ENCODE results near the gene OSBPL3. TPM values are rescaled to one million over a fixed set of nuclear protein-coding genes. Genes with fewer than 3 reads are reported as not detected.

The OSBPL3 gene
- total and polyA plus RNA-seq, 2 donors (not counting 3 experiments of a cell fraction or from before 2014, with no cell fraction given) = 7.5 to 27.1 TPM

GRCh38 chr7:24879291-24879690 is 100.7 kb downstream of the OSBPL3 start:
- FAIRE-seq = no peak
- Histone ChIP-seq H3K4me2 (ENCODE audit: insufficient read depth, low read length) (no peak overlapping the region), H3K9ac (replicated peaks; ENCODE audit: extremely low read depth, insufficient read depth, low read length) (no peak overlapping the region), H3K36me3 (ENCODE audit: control insufficient read depth in 2 of 2, extremely low read depth in 1 of 2, insufficient read depth in 2 of 2, low read length in 2 of 2) (no peaks in the 10 kb centered on the region), H4K20me1 (replicated peaks; ENCODE audit: control insufficient read depth, extremely low read depth, insufficient read depth, low read length) (no peaks in the 10 kb centered on the region), H3K79me2 (ENCODE audit: control insufficient read depth, insufficient read depth, low read length) (no peaks in the 10 kb centered on the region), H3K27me3 (ENCODE audit: control insufficient read depth in 2 of 2, insufficient read depth in 2 of 2, low read length in 2 of 2) (no peaks in the 10 kb centered on the region), H2AFZ (ENCODE audit: low read depth, low read length) (no peak overlapping the region), H3K4me1 (ENCODE audit: control insufficient read depth, extremely low read depth, insufficient read depth, low read length) (peaks cover 18% of the 10 kb centered on the region), H3K27ac (ENCODE audit: insufficient read depth, low read depth, low read length) (no peak overlapping the region), H3K4me3 (replicated peaks in 1 of 3; ENCODE audit: insufficient read depth in 1 of 3, low read depth in 1 of 3, low read length in 3 of 3) (no peak overlapping the region), H3K9me1 (replicated peaks; ENCODE audit: control insufficient read depth, extremely low read depth, insufficient read depth, low read length) (no peaks in the 10 kb centered on the region), H3K9me3 (replicated peaks; ENCODE audit: control insufficient read depth, insufficient read depth, low read length) (no peaks in the 10 kb centered on the region)
- dilution Hi-C loops (cut with MboI; ENCODE audit: extremely low pct_ligation_motif_present, low sequenced_read_pairs) (no loop called here), intact Hi-C loops (cut with micrococcal nuclease) (no loop called here)
- BruUV-seq (replicated peaks) = no TSS peak
- DNase-seq (ENCODE audit: low read depth, low spot score) = no peak
- TF ChIP-seq MAX (IDR thresholded peaks at IDR 0.05; ENCODE audit: insufficient read depth, insufficient read length) = no peak
- no peak for TF ChIP-seq GATA2 (IDR thresholded peaks at IDR 0.05; ENCODE audit: insufficient read depth, insufficient read length, low read depth, low read length)
- no peak for TF ChIP-seq FOS (IDR thresholded peaks at IDR 0.05; ENCODE audit: borderline replicate concordance, insufficient read depth, low read length)
- TF ChIP-seq MYC (IDR thresholded peaks at IDR 0.05; ENCODE audit: low read depth, low read length) = no peak
- no peak for TF ChIP-seq EZH2 (IDR thresholded peaks at IDR 0.05; ENCODE audit: borderline replicate concordance, low read depth, low read length, severe bottlenecking)
- no peak for TF ChIP-seq JUN (IDR thresholded peaks at IDR 0.05; ENCODE audit: borderline replicate concordance, insufficient read depth, insufficient read length, low read depth)
- no peak for TF ChIP-seq CTCF (IDR thresholded peaks at IDR 0.05; ENCODE audit: extremely low read depth in 1 of 2, insufficient read depth in 1 of 2, low read depth in 1 of 2, low read length in 2 of 2)
- TF ChIP-seq POLR2AphosphoS5 (IDR thresholded peaks at IDR 0.05; ENCODE audit: insufficient read depth, low read depth, low read length) = no peak
- TF ChIP-seq POLR2A (IDR thresholded peaks at IDR 0.05; ENCODE audit: low read depth, low read length) = no peak
- CTCF ChIA-PET = interaction anchor here (1.5 to 2.7 kb wide), 2 partner anchors 67 to 99 kb away, joined by 3 to 15 read pairs; no protein-coding TSS in a partner anchor
- POLR2A ChIA-PET = no interaction called here

All from endothelial cell of umbilical vein (primary cell).